DND-41 (cell line): ENCODE results near the gene FBXO21.
A peak's percentile ranks its signal among the peaks of the same experiment; 100 is the strongest.

Source experiments
- ATAC-seq: fragments of 200-7000 bp; cut with Tn5 transposase; 3 replicates; pipeline ENCODE4 v1.9.1; 2021; ENCODE audit warnings: low read depth; ENCODE audit not compliant: insufficient read depth
- DNase-seq: peaks from one replicate; pipeline ENCODE4 v3.0.0-alpha.2; 2020
- H2AFZ ChIP-seq: 2 replicates; pipeline ENCODE4 v1.6.0; 2012; ENCODE audit warnings: low read depth, low read length
- H3K27ac ChIP-seq: 2 replicates; pipeline ENCODE4 v1.5.1; 2012; ENCODE audit warnings: low read length, inconsistent platforms
- H3K27me3 ChIP-seq: fragments of 200-600 bp; sonication (generic); 2 replicates; pipeline ENCODE4 v1.6.0; 2012; ENCODE audit warnings: low read length, mild to moderate bottlenecking, inconsistent platforms; ENCODE audit not compliant: insufficient read depth, poor library complexity
- H3K36me3 ChIP-seq: 2 replicates; pipeline ENCODE4 v1.5.1; 2012; ENCODE audit warnings: low read length, inconsistent platforms; ENCODE audit not compliant: insufficient read depth
- H3K4me1 ChIP-seq: 2 replicates; pipeline ENCODE4 v1.5.1; 2012; ENCODE audit warnings: mild to moderate bottlenecking, low read length; ENCODE audit not compliant: insufficient read depth
- H3K4me2 ChIP-seq: 2 replicates; pipeline ENCODE4 v1.6.0; 2012; ENCODE audit warnings: mild to moderate bottlenecking, moderate library complexity, low read length, inconsistent platforms; ENCODE audit not compliant: insufficient read depth
- H3K4me3 ChIP-seq, 2 experiments: fragments of 200-600 bp in 1 of 2; shearing (Covaris generic) in 1 of 2; 2 replicates each; pipeline ENCODE4 v1.5.1; 2012 to 2016; ENCODE audit warnings: inconsistent platforms in 2 of 2, low read length in 2 of 2, mild to moderate bottlenecking in 2 of 2, low read depth in 1 of 2, moderate library complexity in 1 of 2
- H3K79me2 ChIP-seq: 2 replicates; pipeline ENCODE4 v1.6.0; 2012; ENCODE audit warnings: low read length, inconsistent platforms; ENCODE audit not compliant: insufficient read depth
- H3K9ac ChIP-seq: 2 replicates; pipeline ENCODE4 v1.6.0; 2012; ENCODE audit warnings: low read depth, mild to moderate bottlenecking, inconsistent platforms, low read length, moderate library complexity
- H3K9me3 ChIP-seq: 2 replicates; pipeline ENCODE4 v1.5.1; 2012; ENCODE audit warnings: low read length, moderate library complexity, mild to moderate bottlenecking, inconsistent platforms; ENCODE audit not compliant: insufficient read depth, severe bottlenecking
- H4K20me1 ChIP-seq: 2 replicates; pipeline ENCODE4 v1.6.0; 2012; ENCODE audit warnings: low read length; ENCODE audit not compliant: insufficient read depth
- CTCF ChIP-seq: IDR thresholded peaks from 2 replicates; pipeline ENCODE4 v1.5.1; 2012; ENCODE audit warnings: borderline replicate concordance, low read length, moderate library complexity, mild to moderate bottlenecking; ENCODE audit not compliant: poor library complexity, severe bottlenecking; ENCODE audit errors: extremely low read depth
- EZH2 ChIP-seq: IDR thresholded peaks from 3 replicates; pipeline ENCODE4 v1.6.1; 2012; ENCODE audit warnings: borderline replicate concordance, low read depth, mild to moderate bottlenecking, moderate library complexity, low read length, inconsistent platforms; ENCODE audit not compliant: severe bottlenecking

Gene FBXO21

GRCh38 chr12:117124421-117125271, 65.6 kb downstream of the FBXO21 start:
- DNase-seq (peak; percentile 55), ATAC-seq (peak; percentile 86)
- Histone ChIP-seq H3K27ac (no peak overlapping the region), H3K36me3 (no peaks in the 10 kb centered on the region), H4K20me1 (no peaks in the 10 kb centered on the region), H3K79me2 (no peaks in the 10 kb centered on the region), H3K4me3 (no peak overlapping the region), H3K27me3 (no peaks in the 10 kb centered on the region), H2AFZ (no peak overlapping the region), H3K4me1 (peaks cover 10% of the 10 kb centered on the region), H3K9ac (no peak overlapping the region), H3K4me2 (no peak overlapping the region), H3K9me3 (no peaks in the 10 kb centered on the region)
- TF ChIP-seq CTCF (no peak), EZH2 (no peak)

GRCh38 chr12:117121441-117121840, 68.8 kb downstream of the FBXO21 start:
- ATAC-seq, result no peak
- Histone ChIP-seq H3K4me1 (peaks cover 15% of the 10 kb centered on the region), H3K36me3 (no peaks in the 10 kb centered on the region), H4K20me1 (no peaks in the 10 kb centered on the region), H3K27ac (no peak overlapping the region), H3K27me3 (no peaks in the 10 kb centered on the region), H3K4me2 (no peak overlapping the region), H2AFZ (no peak overlapping the region), H3K79me2 (no peaks in the 10 kb centered on the region), H3K9ac (no peak overlapping the region), H3K4me3 (no peak overlapping the region), H3K9me3 (no peaks in the 10 kb centered on the region)
- DNase-seq, result no peak
- no peak for TF ChIP-seq CTCF
- no peak for TF ChIP-seq EZH2

- Histone ChIP-seq H3K9me3 (no peaks in the 10 kb centered on the region), H3K36me3 (no peaks in the 10 kb centered on the region), H3K27ac (no peak overlapping the region), H4K20me1 (no peaks in the 10 kb centered on the region), H3K27me3 (no peaks in the 10 kb centered on the region), H2AFZ (no peak overlapping the region), H3K79me2 (no peaks in the 10 kb centered on the region), H3K4me3 (no peak overlapping the region), H3K4me1 (peaks cover 15% of the 10 kb centered on the region), H3K4me2 (no peak overlapping the region), H3K9ac (no peak overlapping the region)
- DNase-seq (no peak), ATAC-seq (no peak)
- no peak for TF ChIP-seq CTCF
- TF ChIP-seq EZH2, result no peak
Observed at GRCh38 chr12:117120787-117121186, 69.5 kb downstream of the FBXO21 start.
